ENCODE data around the gene PARP12.
A peak's percentile ranks its signal among the peaks of the same experiment; 100 is the strongest.

The PARP12 gene

DNA sequence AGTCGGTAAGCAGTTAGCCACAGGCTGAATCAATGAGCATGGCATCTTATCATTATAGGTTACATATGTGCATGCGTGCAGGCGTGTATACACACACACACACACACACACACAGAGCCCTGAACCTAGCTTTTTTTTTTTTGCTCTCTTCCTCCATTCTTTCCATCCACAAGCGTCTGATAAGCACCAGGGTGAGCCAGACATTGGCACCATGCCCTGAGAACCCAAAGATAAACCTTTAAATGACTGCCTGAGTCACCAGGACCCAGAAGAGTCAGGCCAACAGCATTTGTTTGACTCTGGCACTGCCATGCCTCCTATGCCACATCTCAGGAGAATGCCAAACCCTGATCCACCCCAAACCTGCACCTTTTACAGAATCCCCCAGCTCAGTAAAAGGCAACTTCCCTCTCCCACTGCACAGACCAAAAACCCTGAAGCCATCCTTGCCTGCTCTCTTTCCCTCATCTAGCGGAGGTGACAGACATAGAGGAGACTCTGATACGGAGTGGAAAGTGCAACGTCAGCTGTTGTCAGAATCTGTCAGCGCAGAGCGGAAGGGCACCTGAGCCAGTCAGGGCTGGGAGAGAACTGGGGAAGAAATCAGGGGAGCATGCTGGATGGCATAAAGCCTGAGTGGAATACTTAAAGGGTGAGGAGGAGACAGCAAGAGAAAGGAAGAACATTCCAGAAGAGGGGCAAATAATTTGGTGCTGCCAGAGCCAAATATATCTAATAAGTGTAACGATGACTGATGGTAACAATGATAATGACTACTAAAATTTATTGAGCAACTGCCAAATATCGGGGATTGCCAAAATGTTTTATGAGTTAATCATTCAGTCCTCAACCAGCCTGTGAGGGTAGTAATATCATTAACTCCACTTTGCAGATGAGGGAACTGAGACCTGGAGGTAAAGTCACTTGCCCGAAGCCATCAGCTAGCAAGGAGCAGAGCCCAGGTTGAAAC lies 3.2 kb downstream of the PARP12 start:
- peak; percentile 83 for DNase-seq (ENCODE audit: low spot score)

DNA sequence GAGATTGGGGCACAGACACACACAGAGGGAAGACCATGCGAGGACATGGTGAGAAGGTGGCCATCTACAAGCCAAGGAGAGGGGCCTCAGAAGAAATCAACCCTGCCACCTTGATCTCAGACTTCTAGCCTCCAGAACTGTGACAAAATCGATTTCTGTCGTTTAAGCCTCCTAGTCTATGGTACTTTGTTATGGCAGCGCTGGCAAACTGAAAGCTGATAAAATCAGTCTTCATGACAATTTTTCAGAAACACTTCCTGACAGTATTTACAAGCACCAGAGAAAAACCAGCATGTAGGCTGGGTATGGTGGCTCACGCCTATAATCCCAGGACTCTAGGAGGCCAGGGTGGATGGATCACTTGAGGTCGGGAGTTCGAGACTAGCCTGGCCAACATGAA lies 4.2 kb downstream of the PARP12 start:
- no peak for DNase-seq (ENCODE audit: low spot score)

- no peak for DNase-seq (ENCODE audit: low spot score)
Measured at GRCh38 chr7:140057143-140057535, 5.6 kb downstream of the PARP12 start.

GRCh38 chr7:140056431-140057142 lies 6.2 kb downstream of the PARP12 start:
- no peak for DNase-seq (ENCODE audit: low spot score)

DNA sequence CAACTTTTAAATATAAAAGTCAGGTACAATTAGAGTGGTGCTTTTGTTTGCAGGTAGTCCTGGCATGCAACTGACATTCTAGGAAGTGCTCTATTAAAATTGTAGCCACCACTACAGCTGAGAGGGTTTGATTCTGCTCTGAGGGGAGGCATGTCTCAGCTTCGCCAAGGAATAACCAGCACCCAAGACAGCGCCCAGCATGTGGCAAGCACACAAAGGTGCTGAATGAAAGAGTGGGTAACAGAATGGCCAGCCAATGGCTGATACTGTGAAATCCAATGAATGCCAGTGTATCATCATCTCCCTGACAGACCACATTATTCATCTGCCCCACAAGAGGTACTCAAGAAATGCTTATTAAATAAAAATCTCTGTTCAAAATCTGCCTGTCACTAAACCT lies 6.9 kb downstream of the PARP12 start:
- DNase-seq (ENCODE audit: low spot score) = no peak

- DNase-seq (ENCODE audit: low spot score) = no peak
Measured at GRCh38 chr7:140054751-140055150, 8.0 kb downstream of the PARP12 start.

DNA sequence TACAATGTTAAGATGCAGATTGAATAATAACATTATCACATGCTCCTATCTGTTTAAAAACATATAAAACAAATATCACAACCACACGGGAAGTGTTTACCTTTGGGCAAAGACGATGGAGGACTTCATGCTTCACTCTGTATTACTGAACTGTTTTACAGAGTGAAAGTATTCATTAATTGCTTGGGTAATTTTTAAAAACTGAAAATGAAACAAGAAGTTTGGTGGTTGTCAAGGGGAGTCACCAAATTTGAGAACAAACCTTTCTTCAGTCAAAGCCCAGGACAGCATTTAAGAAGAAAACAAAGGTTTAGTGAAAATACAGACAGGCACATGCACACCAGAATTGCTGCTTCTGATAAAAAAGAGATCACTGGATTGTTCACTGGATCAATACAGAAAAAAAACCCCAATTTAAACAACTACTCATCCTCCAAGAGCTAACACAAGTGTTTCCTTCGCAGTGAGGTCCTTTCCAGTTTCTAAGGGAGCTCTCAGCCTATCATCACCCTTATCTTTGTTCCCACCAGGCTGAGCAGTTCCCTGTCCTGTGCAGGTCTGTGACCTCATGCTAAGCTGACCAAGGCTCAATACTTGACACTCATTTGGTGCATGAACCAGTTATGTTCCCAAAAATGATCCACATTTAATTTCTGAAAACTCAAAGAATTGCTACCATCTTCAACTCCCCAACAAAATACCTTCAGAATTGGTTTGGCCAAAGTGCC lies 8.8 kb downstream of the PARP12 start:
- no peak for DNase-seq (ENCODE audit: low spot score)

DNA sequence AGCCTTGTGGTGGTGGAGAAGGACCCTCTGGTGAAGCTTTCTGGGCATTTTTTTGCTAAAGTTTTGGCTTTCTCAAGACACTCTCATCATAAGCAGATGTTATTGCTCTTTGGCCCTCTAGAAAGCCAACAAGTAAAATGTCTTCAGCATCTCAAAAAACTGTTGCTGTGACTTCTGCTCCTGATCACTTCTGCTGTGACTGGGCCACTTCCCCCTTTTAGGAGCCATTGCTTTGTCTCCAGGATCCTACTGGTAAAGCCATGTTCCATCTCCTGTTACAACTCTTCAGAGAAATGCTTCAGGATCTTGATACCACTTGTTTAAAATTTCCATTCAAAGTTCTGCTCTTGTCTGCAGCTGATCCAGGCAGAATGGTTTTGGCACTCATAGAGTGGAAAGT lies 10.9 kb downstream of the PARP12 start:
- DNase-seq (ENCODE audit: low spot score) = no peak

- no peak for DNase-seq (ENCODE audit: low spot score)
Measured at GRCh38 chr7:140050100-140050499, 12.7 kb downstream of the PARP12 start.

DNA sequence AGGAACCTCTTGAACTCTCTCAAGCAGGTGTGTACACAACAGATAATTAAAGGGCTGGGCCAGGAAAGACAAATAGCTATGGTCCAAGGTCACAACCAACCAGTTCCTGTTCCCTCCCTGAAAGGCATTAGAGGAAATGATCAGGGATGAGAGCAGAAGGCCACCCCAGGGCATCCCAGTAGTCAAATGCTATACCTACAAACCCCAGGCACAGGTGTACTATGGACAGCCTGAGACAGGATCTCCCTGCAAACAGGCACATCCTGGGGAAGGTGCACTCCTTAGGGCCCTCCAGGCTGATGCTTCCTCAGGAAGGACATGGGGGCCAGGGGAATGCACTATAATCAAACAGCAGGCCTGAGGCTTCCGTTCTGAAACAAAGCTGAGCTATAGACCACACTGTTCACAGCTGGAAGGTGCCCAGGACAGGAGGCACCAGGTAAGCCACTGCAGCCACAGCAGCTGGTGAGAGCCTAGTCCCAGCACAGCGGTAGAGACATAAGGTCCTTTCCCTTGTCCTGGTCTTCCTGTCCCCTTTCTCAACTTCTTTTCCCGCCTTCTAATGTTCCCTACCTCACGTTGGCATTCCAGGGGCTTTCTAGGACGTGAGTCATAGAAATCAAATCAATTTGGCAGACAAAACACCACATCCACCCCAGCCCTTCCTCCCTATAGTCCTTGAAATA lies 13.3 kb downstream of the PARP12 start:
- DNase-seq (ENCODE audit: low spot score) = no peak

DNA sequence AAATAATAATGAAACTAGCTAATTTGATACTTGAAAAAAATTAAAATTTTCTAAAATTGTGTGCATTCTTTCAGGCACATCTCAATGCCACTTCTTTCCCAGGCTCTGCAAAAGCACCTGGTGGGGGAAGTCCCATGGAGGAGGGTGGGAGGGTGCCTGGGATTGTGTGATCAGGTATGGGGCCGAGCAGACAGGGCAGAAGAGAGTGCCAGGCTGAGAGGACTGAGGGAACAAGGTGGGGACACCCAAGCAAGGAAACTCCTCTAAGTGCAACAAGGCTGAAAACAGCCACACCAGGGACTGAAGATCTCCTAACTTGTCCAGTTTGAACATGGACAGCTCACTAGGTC lies 13.8 kb downstream of the PARP12 start:
- no peak for DNase-seq (ENCODE audit: low spot score)

DNA sequence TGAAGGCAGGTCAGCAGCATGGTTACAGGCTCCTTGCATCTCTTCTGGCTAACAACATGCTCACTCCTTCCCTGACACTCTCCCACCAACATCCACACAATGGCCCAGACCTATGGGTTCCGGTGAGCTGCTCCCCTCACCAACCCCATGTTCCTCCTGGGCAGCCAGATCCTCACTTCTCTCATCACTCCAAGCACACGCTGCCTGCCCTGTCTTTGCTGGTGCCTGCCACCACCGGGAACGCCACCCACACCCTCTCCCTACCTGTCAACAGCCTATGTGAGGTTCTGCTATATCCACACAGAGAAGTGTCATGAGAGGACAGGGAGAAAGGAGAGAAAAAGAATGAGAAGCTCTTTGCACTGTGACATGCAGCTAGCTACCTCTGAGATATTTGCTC lies 14.6 kb downstream of the PARP12 start:
- no peak for DNase-seq (ENCODE audit: low spot score)

- DNase-seq (ENCODE audit: low spot score) = no peak
Measured at GRCh38 chr7:140047197-140047596, 15.6 kb downstream of the PARP12 start.

GRCh38 chr7:140045697-140046096 lies 17.1 kb downstream of the PARP12 start:
- DNase-seq (ENCODE audit: low spot score) = no peak

GRCh38 chr7:140044251-140044650 lies 18.5 kb downstream of the PARP12 start:
- DNase-seq (ENCODE audit: low spot score) = no peak

- DNase-seq (ENCODE audit: low spot score) = no peak
Measured at GRCh38 chr7:140042386-140042670, 20.4 kb downstream of the PARP12 start.

DNA sequence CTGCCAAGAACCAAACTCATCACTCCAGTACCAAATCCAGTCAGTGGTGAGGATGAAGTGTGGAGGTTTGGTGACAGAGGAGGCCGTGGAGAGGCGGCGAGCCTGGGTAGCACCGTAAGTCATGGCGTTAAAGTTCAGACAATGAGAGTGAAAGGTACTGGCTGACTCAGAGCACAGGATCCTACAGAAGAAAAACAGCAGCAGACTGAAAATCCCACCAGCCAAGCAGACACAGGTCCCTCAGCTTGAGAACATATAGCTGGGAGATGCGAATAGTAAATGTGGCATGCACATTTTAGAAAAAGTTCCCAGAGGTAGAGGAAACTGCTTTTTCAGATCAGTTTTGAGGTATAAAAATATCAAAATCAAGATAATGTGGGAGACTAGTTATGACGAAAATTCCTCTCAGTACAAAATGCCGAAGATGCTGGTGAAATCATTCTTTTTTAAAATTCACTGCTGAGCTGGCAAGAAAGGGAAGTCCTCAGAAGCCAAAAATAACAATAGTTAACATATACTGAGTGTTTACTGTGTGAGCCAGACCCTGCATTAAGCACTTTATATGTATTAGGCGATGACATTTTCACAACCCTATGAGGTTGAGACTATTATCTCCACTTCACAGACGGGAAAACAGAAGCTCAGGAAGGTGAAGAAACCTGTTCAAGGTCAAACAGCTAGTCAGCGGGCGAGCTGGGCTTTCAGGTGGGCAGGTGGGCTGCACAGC lies 20.9 kb downstream of the PARP12 start:
- no peak for DNase-seq (ENCODE audit: low spot score)

GRCh38 chr7:140039896-140040295 lies 22.9 kb downstream of the PARP12 start:
- DNase-seq (ENCODE audit: low spot score) = no peak

GRCh38 chr7:140039066-140039465 lies 23.7 kb downstream of the PARP12 start:
- DNase-seq (ENCODE audit: low spot score) = no peak

- no peak for DNase-seq (ENCODE audit: low spot score)
Measured at GRCh38 chr7:140036224-140036962, 26.4 kb downstream of the PARP12 start.

All from AG08395 (cell line).